Fibroblast of skin of abdomen (primary cell): ENCODE results near the gene CSH2.
A peak's percentile ranks its signal among the peaks of the same experiment; 100 is the strongest.

Source experiments
- DNase-seq: peaks from one replicate; pipeline ENCODE4 v3.0.0-alpha.2; 2013

CSH2 gene

GRCh38 chr17:63854709-63855108 is 18.8 kb downstream of the CSH2 start:
- no peak for DNase-seq

DNA sequence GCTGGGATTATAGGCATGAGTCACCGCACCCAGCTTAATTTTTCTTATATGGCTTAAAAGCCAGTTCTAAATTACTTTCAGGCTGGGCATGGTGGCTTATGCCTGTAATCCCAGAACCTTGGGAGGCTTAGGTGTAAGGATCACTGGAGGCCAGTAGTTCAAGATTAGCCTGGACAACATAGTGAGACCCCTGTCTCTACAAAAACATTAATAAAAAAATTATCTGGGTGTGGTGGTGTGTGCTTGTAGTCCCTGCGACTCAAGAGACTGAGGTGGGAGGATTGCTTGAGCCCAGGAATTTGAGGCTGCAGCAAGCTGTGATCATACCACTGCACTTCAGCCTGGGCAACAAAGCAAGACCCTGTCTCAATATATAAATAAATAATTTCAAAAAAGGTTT is 20.2 kb downstream of the CSH2 start:
- no peak for DNase-seq

GRCh38 chr17:63850401-63850800 is 23.1 kb downstream of the CSH2 start:
- DNase-seq, result no peak

DNA sequence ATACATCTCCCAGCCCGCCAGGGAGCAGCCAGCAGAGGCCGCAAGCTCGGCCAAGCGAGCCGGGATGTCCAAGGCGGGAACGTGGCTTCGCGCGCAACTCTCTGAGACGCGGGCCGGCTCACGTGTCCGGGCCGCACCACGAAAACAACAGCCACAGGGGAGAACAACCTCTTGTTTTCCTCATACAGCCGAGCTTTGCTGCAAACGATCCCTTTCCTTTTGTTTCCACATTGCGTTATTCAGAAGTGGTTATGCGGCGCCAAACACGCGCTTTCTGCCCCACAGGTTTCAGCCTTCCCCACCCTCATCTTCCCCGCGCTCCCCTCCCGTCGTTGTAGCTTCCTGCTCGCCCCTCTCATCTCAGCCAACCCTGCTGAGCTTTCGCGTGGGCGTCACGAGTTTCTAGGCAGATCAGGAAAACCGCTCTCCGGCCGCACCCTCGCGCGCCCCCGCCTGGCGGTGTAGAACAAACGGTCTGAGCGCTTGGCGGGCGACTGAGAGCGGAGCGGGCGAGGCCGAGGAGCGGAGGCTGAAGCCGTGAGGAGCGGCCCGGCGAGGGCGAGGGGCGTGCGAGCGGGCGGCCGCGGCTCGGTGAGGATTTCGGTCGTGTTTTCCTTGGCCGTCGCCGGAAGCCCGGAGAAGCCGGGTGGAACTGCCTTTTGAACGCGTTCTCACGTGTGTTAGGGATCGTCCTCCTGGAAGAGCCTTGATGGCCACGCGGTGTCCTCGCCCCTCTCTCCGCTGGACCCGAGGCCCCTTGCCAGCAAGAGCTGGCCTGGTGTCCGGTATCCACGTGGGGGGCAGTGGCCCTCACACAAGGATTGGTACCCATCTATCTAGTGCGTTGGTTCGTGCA is 24.4 kb downstream of the CSH2 start:
- peak; percentile 91 for DNase-seq

DNA sequence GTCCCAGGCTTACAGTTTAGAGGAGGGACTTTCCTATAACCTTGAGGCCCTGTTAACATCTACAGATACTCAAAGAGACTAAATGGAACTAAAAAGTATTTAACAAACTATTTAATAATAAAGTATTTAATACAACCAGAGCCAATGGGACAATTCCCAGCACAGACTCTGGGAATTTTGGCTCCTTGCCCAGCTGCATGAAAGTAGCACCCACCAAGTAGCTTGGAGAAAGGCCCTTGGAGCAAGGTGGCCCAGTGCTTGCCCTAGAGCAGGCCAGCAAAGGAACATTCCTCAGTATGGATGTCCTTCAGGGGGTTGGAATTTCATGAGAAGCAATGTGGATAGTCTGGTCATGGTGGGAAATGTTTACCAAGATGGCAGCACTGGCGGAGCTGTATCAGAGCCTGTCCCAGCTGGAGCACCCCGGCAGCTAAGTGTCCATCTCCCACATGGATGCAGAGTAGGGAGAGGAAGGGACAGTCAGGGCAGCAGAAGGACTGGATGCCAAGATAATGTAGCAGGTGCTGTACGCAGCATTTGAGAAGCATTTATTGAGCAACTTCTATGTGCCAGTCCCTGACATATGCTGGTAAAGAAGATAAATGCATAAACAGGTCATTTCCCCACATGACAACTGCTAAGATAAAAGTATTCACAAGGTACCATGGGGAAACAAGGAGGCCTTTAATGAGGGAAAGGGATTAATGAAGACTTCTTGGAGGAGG is 25.8 kb downstream of the CSH2 start:
- no peak for DNase-seq

- DNase-seq, result no peak
Observed at GRCh38 chr17:63845509-63845908, 28.0 kb downstream of the CSH2 start.

- DNase-seq, result no peak
Observed at GRCh38 chr17:63843910-63844677, 29.4 kb downstream of the CSH2 start.

DNA sequence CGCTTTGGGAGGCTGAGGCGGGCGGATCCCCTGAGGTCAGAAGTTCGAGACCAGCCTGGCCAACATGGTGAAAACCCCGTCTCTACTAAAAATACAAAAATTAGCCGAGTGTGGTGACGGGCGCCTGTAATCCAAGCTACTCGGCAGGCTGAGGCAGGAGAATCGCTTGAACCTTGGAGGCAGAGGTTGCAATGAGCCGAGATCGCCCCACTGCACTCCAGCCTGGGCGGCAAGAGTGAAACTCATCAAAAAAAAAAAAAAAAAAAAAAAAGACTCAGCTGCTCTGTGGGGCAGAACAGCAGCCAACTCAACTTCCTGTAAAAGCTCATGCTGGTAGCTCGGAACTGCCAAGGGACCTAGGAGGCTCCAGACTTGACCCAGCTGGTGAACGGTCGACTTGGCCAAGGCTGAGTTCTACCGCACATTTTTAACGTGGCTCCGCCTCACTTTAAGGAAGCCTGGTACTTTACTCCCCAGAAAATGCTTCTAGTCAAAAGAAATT is 30.0 kb downstream of the CSH2 start:
- DNase-seq, result peak; percentile 51

GRCh38 chr17:63842540-63843386 is 30.7 kb downstream of the CSH2 start, which contains the start of gene SMARCD2:
Gene SMARCD2, minus strand, starts transcription at chr17:63842685. Its CDS starts 11 bp downstream, at chr17:63842674.
- peak; percentile 100 for DNase-seq

DNA sequence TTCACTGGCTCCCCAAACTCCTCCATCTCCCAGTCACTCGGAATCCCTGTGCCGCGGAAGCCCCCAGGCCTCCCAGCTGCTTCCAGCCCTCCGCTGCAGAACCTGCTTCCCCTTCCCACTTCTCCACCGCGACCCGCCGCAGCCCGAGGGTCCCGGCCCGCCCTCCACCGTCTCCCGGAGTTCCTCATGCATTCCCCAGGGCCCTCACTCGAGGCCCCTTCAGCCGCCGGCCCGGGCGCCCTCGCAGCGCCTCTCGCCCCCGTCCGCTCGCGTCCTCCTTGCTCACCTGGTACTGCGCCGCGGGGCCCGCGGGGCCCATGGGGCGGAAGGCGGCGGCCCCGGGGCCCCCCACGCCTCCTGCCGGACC is 31.3 kb downstream of the CSH2 start:
- DNase-seq, result no peak

- peak; percentile 18 for DNase-seq
Observed at GRCh38 chr17:63841350-63842172, 31.9 kb downstream of the CSH2 start.

DNA sequence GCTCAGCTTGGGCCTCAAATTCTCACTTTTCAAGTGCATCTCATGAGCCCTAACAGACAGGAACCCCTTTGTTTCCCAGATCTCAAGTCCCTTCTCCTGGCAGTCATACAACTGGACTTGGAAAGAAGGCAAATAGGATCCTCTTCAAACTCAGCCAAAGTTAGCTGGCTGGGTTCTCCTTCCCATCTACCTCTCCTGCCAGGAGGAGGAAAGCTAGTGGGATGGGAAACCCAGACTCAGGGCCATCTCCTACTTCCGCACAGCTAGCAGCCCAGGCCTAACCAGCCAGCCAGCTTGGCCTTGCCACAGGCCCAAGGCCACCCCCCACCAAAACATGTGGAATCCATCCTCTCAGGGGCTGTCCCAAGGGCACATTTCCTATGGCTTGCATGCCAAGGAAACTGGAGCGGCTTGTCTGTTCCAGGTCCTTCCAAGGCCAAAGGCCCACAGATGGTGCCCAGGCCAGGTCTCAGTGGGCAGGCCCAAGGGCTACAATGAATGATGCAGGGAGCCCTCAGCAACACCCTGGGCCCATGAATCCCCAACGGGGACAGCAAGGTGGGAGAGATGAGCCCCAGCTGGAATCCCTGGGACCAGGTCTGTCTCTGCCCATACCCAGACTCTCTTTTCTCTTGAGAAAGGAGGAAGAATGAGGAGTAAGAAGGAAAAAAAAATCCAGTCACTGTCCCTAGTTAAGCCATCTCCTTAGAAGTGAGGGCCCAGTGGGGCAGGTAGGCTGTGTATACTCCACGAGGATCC is 32.7 kb downstream of the CSH2 start:
- peak; percentile 20 for DNase-seq

GRCh38 chr17:63838631-63839171 is 34.8 kb downstream of the CSH2 start:
- peak; percentile 86 for DNase-seq

DNA sequence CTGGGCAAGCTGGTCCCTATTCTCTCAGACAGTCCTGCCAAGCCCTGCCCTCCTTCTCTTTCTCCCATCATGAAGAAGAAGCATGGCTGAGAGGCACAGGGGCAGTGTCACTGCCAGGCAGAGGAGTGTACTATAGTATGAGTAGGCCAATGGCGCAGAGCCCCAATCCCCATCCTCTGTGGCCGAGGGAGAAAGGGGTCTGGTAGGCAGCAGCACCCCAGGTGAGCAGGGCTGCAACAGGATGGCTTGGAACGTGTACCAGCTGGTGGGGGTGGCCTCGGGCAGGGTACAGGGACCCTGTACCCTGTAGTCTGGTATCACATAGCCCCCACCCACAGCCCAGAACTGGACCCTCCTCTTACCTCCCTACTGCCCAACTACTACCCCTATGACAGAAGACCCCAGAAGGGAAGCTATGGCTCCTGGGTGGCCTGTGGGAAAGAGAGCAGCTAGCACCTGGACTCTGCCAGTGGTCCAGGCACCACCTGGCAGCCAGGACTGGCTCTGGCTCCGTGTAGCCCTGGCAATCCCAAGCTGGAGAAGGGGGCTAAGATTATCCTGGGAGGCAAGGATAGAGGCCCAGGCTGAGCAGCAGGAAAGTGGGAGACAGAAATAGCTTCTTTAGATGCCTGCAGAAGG is 35.4 kb downstream of the CSH2 start:
- no peak for DNase-seq

- no peak for DNase-seq
Observed at GRCh38 chr17:63837480-63837879, 36.0 kb downstream of the CSH2 start.

DNA sequence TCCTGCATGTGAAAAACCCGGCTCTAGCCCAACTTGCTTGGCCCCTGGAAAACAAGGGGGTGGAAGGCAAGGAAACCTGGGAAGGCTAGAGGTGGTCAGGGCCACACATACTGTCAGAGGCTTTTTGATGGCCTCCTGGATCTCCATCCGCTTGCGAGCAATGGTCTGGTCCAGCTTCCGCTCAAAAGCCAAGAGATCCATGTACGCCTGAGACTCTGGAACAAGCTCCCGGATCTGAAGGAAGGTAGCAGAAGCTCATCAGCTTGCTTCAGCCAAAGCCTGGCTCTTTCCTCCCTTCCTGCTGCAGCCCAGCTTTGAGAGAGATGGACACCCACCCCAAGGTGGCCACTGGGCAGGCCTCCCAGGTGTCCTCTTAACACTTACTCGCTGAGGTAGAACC is 36.7 kb downstream of the CSH2 start:
- DNase-seq, result no peak

- DNase-seq, result no peak
Observed at GRCh38 chr17:63835167-63835720, 38.2 kb downstream of the CSH2 start.

DNA sequence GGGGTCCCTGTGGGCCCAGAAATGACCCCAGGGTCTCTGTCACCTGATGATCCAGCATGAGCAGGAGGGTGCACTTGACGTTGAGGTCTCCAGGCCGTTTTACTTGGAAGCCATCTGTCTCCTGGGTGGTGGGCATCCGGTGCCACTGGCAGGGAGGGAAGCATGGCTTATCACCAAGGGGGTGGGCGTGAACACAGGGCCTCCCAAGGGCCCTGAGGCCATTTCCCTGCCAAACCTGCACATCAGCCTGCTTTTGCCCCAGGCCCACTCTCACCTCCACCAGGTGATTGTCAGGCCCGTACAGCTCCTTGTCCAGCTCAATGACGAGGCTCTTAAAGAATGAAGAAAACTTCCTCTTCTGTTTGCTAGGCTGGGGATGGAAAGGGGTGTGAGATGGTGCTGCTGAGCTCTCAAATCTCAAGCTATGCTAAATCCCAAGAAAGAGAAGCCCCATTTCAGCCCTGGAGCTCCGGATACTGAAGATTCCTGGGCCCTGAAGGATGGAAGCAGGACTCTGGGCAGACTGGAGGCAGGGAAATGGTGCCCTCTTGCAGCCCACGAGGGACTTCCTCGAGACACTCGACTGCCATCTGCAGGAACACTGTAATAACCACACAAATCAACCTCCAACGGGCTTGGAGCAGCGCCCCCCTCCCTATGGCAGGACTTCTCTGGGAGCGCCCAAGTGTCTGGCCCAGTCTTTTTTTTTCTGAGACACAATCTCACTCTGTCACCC is 38.9 kb downstream of the CSH2 start:
- DNase-seq, result peak; percentile 78
